ENCODE data around the gene KDM1B. TPM values are rescaled to one million over a fixed set of nuclear protein-coding genes. Genes with fewer than 3 reads are reported as not detected.
"Not testable (repeated sequence)": the region's sequence is repeated elsewhere in the genome, so short reads cannot be mapped to it uniquely, and the experiment has no call there.

Gene KDM1B
- total RNA-seq, 1 donor from 2014 or later = 7.9 TPM

- DNase-seq (ENCODE audit: low spot score) = not testable (repeated sequence)
These were observed 73.4 kb downstream of the KDM1B start for GRCh38 chr6:18228590-18228989.

GRCh38 chr6:18231856-18232255 lies 76.6 kb downstream of the KDM1B start:
- DNase-seq (ENCODE audit: low spot score) = not testable (repeated sequence)

- not testable (repeated sequence) for DNase-seq (ENCODE audit: low spot score)
These were observed 78.5 kb downstream of the KDM1B start for GRCh38 chr6:18233770-18234169.

GRCh38 chr6:18234564-18234963 lies 79.3 kb downstream of the KDM1B start:
- no peak for DNase-seq (ENCODE audit: low spot score)

GRCh38 chr6:18235524-18235923 lies 80.3 kb downstream of the KDM1B start:
- no peak for DNase-seq (ENCODE audit: low spot score)

- DNase-seq (ENCODE audit: low spot score) = no peak
These were observed 81.9 kb downstream of the KDM1B start for GRCh38 chr6:18237167-18237566.

GRCh38 chr6:18240230-18240629 lies 85.0 kb downstream of the KDM1B start:
- DNase-seq (ENCODE audit: low spot score) = no peak

GRCh38 chr6:18241208-18242038 lies 86.2 kb downstream of the KDM1B start:
- no peak for DNase-seq (ENCODE audit: low spot score)

GRCh38 chr6:18242062-18242851 lies 87.0 kb downstream of the KDM1B start:
- no peak for DNase-seq (ENCODE audit: low spot score)

GRCh38 chr6:18243302-18243893 lies 88.2 kb downstream of the KDM1B start:
- DNase-seq (ENCODE audit: low spot score) = no peak

GRCh38 chr6:18244251-18244650 lies 89.0 kb downstream of the KDM1B start:
- no peak for DNase-seq (ENCODE audit: low spot score)

GRCh38 chr6:18245079-18245478 lies 89.9 kb downstream of the KDM1B start:
- DNase-seq (ENCODE audit: low spot score) = no peak

GRCh38 chr6:18245642-18246041 lies 90.4 kb downstream of the KDM1B start:
- DNase-seq (ENCODE audit: low spot score) = no peak

- DNase-seq (ENCODE audit: low spot score) = no peak
These were observed 91.0 kb downstream of the KDM1B start for GRCh38 chr6:18246205-18246604.

- DNase-seq (ENCODE audit: low spot score) = no peak
These were observed 91.8 kb downstream of the KDM1B start for GRCh38 chr6:18247002-18247401.

GRCh38 chr6:18248698-18249097 lies 93.5 kb downstream of the KDM1B start:
- no peak for DNase-seq (ENCODE audit: low spot score)

GRCh38 chr6:18249271-18249670 lies 94.0 kb downstream of the KDM1B start:
- DNase-seq (ENCODE audit: low spot score) = no peak

GRCh38 chr6:18253635-18254034 lies 98.4 kb downstream of the KDM1B start:
- DNase-seq (ENCODE audit: low spot score) = no peak

- no peak for DNase-seq (ENCODE audit: low spot score)
These were observed 99.6 kb downstream of the KDM1B start for GRCh38 chr6:18254793-18255192.

GRCh38 chr6:18259675-18260447 lies 104.6 kb downstream of the KDM1B start:
- no peak for DNase-seq (ENCODE audit: low spot score)

GRCh38 chr6:18260448-18261106 lies 105.4 kb downstream of the KDM1B start:
- no peak for DNase-seq (ENCODE audit: low spot score)

Measured in umbilical cord (tissue), 2 donors.